ENCODE results near the gene KDM4C. TPM values are rescaled to one million over a fixed set of nuclear protein-coding genes. Genes with fewer than 3 reads are reported as not detected.

KDM4C gene
- total and polyA plus RNA-seq, 2 of the 8 experiments (the other 6 are each of a cell fraction or from before 2014, with no cell fraction given): 13.0 to 26.1 TPM

- WGBS, 2 experiments (ENCODE audit: extremely low coverage in 1 of 2, insufficient coverage in 1 of 2, insufficient read length in 1 of 2, insufficient replicate concordance in 2 of 2, low coverage in 1 of 2, low lambda C conversion rate in 2 of 2, missing lambda C conversion rate in 1 of 2): 90% methylated on average over 3 of the region's 3 CpGs; no CpG with 5 or more reads in 1 of the 2 experiments
- Histone ChIP-seq H3K18ac (ENCODE audit: extremely low read depth, low read length) (no peak overlapping the region), H3K4me3 (ENCODE audit: extremely low read depth in 1 of 4, insufficient read depth in 2 of 4, low read depth in 3 of 4, low read length in 4 of 4) (no peak overlapping the region), H2BK20ac (ENCODE audit: low read length) (no peak overlapping the region), H3K23ac (ENCODE audit: insufficient read length) (no peak overlapping the region), H2AK5ac (ENCODE audit: low read depth, low read length) (no peak overlapping the region), H2BK5ac (ENCODE audit: low read depth, low read length) (no peak overlapping the region), H3K27me3 (replicated peaks in 1 of 4; ENCODE audit: control insufficient read depth in 3 of 4, extremely low read depth in 1 of 4, insufficient read depth in 3 of 4, low read length in 3 of 4) (no peaks in the 10 kb centered on the region), H3K23me2 (ENCODE audit: low read depth, low read length) (peaks cover 2% of the 10 kb centered on the region; the same call in 1 of the 2 replicates), H3K9me3 (ENCODE audit: insufficient read depth in 2 of 2, low read depth in 1 of 2, low read length in 1 of 2) (no peaks in the 10 kb centered on the region), H3K4ac (replicated peaks; ENCODE audit: insufficient read length, low read depth, low read length) (no peak overlapping the region), H3K36me3 (ENCODE audit: control insufficient read depth in 2 of 4, insufficient read depth in 4 of 4, low read length in 3 of 4) (no peaks in the 10 kb centered on the region; a peak in 1 of 8 replicates), H4K91ac (replicated peaks; ENCODE audit: insufficient read length, low read length) (no peak overlapping the region), H3K9ac (replicated peaks in 1 of 4; ENCODE audit: extremely low read depth in 1 of 4, low read depth in 3 of 4, low read length in 3 of 4) (no peak overlapping the region), H3K56ac (replicated peaks; ENCODE audit: insufficient read length, low read depth, low read length) (no peak overlapping the region), H4K20me1 (replicated peaks in 1 of 2; ENCODE audit: control insufficient read depth in 1 of 2, insufficient read depth in 2 of 2, low read length in 2 of 2) (no peaks in the 10 kb centered on the region), H2AFZ (ENCODE audit: low read length) (no peak overlapping the region), H3K14ac (ENCODE audit: insufficient read length) (no peak overlapping the region), H2BK120ac (replicated peaks; ENCODE audit: low read depth, low read length) (no peak overlapping the region), H2BK12ac (ENCODE audit: low read depth, low read length) (no peak overlapping the region), H4K8ac (ENCODE audit: extremely low read depth, insufficient read depth, low read length) (no peak overlapping the region), H3K79me1 (ENCODE audit: low read depth, low read length) (no peaks in the 10 kb centered on the region), H3K79me2 (ENCODE audit: control insufficient read depth in 1 of 2, insufficient read depth in 2 of 2, low read length in 2 of 2) (no peaks in the 10 kb centered on the region), H3K27ac (ENCODE audit: low read depth, low read length) (no peak overlapping the region), H3K4me2 (ENCODE audit: insufficient read depth in 1 of 2, low read depth in 2 of 2, low read length in 2 of 2) (no peak overlapping the region), H4K5ac (ENCODE audit: insufficient read length, low read depth, low read length) (no peak overlapping the region), H3K4me1 (replicated peaks in 1 of 4; ENCODE audit: control insufficient read depth in 3 of 4, insufficient read depth in 4 of 4, low read length in 3 of 4) (no peaks in the 10 kb centered on the region), H2BK15ac (ENCODE audit: low read length) (no peak overlapping the region)
- DNase-seq (ENCODE audit: low read depth in 1 of 2, low spot score in 2 of 2) (no peak), FAIRE-seq (no peak)
- ChIA-PET POLR2A (ENCODE audit: partially characterized antibody) (no interaction called here), CTCF (ENCODE audit: partially characterized antibody) (interaction anchor here (1.9 kb wide), 1 partner anchor 10 kb away, joined by 9 read pairs; no protein-coding TSS in a partner anchor)
- TF ChIP-seq CEBPB (IDR thresholded peaks at IDR 0.05; ENCODE audit: low read depth, low read length) (peak; percentile 47; the same call in 1 of the 2 replicates), EZH2 (IDR thresholded peaks at IDR 0.05; ENCODE audit: low read depth, low read length, severe bottlenecking) (no peak)
Measured at GRCh38 chr9:7042124-7042523, 284.4 kb downstream of the KDM4C start.

All from H1 (cell line).